HG02885 (cell line): ENCODE data around the gene CNPY1.
A peak's percentile ranks its signal among the peaks of the same experiment; 100 is the strongest.
"Not testable (repeated sequence)": the region's sequence is repeated elsewhere in the genome, so short reads cannot be mapped to it uniquely, and the experiment has no call there.

Experiments
- ATAC-seq: cut with Tn5 transposase; IDR thresholded peaks from one replicate; pipeline ENCODE4 v1.9.1; 2021; ENCODE audit warnings: mild to moderate bottlenecking; ENCODE audit not compliant: unreplicated experiment, poor library complexity

The CNPY1 gene

DNA sequence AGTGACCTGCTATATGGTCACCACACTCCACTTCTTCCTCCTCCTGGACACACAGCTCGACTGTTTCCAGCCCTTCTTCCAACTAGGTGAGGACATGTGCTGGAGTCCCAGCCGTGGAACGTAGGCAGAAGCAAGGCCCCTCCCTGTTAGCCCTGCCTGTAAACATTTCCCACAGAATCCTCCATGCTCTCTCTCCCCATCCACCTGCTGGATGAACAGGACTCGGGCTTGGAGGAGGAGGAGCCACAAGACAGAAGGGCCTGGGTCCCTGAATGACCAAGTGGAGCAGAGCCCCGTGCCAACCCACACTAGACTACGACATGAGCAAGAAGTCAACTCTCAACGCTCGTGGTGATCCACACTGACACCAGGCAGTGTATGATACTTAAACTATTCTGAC lies 9.9 kb downstream of the CNPY1 start:
- ATAC-seq: no peak

DNA sequence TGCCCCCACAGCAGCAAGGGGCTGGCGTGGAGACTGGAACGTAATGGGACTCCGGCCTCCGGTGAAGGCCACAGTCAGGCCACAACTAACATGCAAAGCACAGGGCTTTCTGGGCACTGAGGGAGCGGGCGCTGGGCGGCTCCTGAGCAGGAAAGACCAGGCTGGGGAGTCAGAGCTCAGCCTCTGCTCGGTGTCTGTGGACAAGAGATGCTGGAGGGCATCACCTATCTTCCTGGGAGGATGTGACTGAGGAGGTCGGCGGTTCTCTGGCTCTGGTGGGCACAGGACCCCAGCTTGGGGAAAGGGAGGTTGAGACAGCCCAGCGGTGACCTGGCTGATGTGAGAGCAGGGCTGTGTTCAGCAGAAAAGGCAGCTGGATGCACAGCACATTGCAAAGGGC lies 11.7 kb downstream of the CNPY1 start:
- no peak for ATAC-seq

DNA sequence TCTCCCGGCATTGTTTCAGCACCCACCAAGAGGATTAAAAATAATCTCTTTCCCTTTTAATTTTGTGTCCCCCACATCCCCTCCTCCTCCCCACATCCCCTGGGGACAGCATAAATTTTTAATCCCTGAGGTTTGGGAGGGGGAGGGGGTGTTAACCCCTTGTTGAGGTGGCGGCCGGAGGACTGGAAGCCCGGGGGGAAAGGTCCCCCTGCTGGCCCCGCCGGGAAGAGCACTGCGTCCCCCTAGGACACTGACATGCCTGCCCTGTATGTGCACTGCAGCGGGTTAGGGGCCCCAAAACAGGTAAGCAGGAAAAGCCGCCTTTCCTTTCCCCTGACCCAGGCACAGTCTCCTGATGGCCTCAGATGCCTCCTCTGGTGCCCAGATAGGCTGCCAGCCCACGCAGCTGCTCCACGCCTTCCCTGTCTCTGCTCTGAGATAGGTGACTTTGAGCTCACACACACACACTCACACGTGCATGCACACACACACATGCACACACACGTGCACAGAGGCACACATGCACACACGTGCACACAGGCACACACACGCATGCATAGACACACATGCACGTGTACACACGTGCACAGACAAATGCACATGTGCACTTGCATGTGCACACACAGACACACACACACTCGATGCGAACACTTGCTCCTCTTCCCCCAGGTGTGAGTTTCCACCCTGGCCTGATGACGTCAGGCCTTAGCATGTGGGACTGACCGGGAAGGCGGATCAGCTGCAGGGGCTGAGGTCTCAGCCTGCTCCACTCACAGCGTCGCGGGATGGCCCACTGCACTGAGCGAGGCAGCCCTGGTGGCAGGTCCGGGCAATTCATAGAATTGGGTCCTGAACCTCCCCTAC lies 12.3 kb downstream of the CNPY1 start:
- ATAC-seq: peak; percentile 53

DNA sequence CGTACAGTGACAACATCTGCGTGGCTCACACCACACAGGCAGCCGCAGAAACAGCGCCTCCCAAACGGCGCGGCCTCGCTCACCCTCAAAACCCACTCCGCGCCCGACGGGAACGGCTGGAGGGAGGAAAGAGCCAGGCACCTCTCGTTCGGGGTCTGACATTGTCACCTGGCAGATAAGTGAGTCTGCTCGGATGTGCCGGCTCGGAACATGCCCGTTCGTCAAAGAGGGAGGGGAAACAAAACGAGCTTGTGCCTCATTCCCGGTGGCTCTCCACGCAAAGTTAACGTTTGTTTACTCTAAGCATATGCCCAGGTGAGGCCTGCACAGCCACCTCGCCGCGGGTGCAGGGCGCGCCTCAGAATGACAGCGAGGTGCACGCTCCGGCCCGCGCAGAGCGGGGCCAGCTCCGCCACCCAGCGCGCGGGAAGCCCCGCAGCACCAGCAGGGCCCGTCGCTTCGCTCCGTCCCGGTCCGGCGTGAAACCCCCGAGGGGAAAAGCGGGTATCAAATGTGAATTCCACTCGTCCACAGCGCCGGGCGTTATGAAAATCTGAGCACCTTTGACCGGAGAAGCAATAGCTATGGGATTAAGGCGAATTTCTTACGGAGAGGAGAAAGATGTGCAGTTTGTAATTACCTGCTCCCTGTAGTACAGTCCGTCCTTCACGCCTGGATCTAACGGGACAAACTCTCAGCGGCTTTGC lies 13.1 kb downstream of the CNPY1 start:
- no peak for ATAC-seq

DNA sequence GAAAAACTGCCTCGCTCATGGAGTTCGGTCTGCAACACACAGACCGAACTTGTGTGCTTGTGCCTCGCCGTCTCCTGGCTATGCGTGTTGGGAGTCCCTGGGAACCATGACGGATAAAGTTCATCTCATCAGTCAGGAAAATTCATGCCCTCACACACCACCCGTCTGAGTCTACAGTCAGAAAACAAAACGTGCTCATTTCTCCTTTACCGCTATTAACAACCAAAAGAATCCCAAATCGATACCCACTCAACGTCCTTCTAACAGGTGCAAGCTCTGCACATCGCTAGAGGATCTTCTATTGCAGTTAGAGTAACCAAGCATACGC lies 13.6 kb downstream of the CNPY1 start:
- no peak for ATAC-seq

DNA sequence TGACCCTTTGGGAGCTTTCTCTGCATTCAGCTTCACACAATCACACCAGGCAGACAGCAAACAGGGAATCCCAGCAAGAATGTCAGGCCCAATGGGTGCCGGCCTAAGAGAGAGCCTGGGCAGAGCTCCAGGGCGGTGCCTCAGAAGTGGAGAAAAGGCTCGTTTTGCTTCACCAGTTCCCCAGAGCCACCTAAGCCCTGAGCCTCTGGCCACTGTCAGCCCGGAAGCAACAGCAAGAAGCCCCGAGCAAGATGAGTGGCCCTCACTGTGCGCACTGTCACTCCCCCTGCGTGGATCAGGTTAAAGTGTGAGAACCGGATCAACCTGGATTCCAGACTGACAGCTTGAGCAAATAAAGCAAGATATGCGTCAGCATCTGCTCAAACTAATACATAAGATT lies 14.7 kb downstream of the CNPY1 start:
- no peak for ATAC-seq

DNA sequence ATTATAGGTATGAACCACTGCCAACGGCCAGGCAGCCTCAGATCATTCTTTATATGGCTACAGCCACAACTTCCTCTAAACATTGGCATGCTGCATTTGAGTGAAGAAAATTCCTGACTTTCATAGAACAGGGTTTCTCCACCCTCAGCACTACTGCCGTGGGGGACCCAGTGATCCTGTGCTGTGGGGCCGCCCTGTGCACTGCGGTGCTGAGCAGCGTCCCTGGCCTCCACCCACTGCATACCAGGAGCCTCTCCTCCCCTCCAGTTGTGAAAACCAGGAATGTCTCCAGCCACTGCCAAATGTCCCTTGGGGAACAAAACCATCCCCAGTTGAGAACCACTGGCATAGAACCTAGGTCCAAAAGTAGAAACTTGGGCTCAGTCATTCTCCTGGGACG lies 15.8 kb downstream of the CNPY1 start:
- ATAC-seq: no peak

DNA sequence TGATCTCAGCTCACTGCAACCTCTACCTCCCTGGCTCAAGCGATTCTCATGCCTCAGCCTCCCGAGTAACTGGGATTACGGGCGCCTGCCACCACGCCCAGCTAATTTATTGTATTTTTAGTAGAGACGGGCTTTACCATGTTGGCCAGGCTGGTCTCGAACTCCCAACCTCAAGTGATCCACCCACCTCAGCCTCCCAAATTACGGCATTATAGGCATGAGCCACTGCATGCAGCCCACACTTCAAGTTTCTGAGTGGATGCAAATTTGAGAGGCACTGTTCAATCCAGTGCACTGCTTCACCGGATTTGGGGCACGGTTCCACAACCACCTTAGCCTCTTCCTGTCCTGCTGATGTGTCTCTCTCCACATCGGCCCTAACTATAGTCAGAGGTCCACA lies 16.5 kb downstream of the CNPY1 start:
- ATAC-seq: no peak

DNA sequence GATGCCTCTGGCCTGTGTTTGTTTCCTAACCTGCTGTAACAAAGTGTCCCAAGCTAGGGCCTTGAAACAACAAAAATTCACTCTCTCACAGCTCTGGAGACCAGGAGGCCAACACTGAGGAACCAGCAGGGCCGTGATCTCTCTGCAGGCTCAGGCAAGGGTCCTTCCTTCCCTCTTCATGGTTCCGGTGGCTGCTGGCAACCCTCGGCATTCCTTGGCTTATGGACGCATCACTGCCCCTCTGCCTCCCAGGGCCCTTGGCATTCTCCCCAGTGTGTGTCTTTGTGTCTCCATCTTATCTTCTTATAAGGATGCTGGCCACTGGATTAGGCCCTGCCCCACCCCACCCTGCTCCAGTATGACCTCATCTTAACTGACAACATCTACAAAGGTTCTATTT lies 17.0 kb downstream of the CNPY1 start:
- ATAC-seq: no peak

DNA sequence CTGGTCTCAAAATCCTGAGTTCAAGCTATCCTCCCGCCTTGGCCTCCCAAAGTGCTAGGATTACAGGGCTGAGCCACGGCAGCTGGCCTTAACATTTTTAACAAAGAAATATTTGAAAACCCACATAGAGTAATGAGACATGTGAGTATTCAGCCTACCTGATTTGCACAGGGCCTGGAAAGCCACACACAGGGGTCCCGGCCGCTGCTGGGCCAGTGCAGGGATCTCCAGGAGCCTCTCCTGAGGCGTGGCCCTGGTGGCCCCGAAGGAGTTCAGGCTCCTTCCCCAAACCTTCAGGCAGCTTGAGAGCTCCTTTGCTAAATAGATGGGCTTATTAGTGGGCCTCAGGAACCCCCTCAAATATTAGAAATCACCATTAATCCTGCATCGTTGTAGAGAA lies 18.7 kb downstream of the CNPY1 start:
- no peak for ATAC-seq

DNA sequence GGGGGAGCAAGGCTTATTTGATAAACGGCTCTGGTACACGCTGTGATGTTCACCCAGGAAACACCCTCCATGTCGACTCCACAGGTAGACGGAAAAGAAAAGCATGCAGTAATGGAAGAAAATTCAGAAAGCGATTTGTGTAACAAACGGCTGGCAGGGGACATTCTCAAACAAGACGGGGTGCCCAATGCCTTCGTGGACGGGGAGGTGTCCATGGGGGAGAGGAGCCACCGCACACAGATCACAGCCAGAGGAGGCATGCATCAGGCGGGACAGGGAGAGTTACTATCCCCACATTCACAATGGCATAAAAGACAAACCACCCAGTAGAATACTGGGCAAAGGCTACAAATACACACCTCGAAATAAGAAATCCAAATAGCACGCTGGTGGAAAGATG lies 20.1 kb downstream of the CNPY1 start:
- ATAC-seq: no peak

DNA sequence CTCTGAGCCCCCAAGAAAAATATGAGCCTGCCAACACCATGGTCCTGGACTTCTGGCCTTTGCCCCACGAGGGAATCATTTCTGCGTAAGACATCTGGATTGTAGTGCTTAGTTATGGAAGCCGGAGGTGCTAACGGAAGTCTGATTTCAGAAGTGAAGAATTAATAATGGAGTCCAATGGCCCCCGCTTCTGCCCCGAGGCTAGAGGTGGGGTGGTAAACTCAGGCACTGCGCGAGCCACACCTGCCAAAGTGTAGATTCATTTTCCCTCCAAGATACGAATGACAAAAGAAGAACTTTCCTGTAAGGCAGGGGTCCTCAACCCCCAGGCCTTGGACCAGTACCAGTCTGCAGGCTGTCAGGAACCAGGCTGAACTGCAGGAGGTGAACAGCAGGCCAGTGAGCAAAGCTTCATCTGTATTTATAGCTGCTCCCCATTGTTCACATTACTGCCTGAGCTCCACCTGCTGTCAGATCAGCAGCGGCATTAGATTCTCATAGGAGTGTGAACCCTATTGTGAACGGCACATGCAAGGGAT lies 22.3 kb downstream of the CNPY1 start:
- ATAC-seq: no peak

DNA sequence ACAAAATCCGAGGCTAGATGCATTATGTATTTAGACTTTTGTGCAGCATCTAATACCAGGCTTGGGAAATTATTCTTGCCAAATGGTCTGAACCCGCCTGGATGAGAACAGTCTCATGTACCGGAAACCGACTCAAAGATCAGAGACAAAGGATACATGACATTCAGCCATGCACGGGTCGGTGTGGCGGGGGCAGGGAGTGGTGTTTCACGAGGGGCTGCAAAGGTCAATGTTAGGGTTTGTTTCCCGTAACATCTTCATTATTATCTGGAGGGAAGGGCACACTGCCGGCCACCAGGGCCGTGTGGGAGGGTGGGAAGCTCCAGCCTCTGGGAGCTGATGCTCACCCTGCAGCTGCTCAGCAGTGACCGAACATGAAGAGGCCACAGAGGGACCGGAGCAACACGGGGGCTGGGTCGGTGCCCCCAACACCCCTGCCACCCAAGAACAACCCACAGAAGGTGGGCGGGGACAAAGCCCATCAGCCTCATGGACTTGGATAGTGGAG lies 23.1 kb downstream of the CNPY1 start:
- no peak for ATAC-seq

DNA sequence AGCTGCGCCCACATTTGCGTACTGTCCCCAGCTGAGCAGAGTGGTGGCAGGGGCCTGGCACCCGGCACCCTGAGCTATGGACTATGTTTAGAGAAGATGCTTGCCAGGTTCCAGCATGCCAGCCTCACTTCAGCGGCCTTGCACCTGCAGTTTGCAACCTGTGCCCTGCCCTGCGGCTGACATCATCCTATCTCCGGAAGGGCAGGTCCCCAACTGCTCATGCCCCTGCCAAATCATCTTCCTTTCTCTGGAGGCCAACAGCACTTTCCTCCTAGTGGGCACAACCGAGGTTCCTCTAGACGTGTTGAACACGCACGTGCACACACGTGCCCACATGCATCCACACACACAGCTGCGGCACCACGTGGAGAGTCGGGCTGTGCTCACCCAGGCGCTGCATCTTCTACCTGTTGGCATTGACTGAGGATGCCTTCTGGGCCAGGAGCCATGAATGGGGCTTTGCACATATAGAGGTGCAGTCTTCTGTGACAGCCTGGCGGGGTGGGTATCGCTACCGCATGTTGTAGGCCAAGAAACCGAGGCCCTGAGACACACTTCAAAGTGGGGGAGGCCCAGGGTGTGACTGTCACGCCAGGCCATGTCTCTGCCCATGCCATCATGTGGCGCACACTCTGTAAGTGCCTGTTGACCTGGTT lies 24.5 kb downstream of the CNPY1 start:
- no peak for ATAC-seq

DNA sequence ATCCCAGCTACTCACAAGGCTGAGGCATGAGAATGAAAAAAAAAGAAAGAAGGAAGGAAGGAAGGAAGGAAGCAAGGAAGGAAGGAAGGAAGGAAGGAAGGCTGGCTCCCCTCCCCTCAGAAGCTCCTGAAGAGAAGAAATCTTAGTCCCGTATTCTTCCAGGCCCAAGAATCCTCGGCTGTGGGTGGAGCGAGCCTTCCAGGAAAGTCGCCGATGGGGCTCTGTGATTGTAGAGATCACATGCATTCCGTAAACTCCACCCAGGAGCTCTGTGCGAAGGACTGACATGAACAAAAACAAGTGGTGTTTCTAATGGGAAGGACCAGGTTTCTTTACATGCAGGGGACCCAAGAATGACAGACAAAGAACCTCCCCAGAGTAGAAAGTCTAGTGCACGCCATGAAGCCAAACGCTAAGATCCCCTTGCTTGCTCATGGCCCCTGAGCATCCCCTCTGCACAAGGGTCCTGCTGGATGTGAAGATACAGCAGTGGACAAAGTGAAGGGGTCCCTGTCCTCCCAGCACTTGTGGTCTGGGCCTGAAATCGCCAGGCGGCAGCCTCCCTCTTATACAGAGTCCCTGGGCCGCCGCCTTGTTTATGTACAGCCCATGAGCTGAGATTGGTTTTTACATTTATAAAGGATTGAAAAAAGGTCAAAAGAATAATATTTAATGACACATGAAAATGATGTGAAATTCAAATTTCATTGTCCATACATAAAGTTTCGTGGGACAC lies 25.2 kb downstream of the CNPY1 start:
- no peak for ATAC-seq

DNA sequence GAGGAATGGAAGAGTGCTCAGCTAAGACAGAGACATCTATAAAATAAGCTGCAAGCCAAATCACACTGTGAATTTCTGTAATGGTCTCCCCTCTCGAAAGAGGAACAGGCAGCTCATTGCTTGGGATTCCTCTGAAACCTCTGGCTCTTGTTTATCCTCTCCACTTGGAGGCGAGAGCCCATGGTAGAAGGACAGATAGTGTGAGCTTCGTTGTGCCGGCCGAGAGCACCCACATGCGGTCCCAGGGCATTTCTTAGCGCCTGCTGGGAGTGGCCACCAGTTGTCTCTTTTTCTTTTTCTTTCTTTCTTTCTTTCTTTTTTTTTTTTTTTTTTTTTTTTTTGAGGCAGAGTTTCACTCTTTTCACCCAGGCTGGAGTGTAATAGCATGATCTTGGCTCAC lies 26.2 kb downstream of the CNPY1 start:
- ATAC-seq: no peak

DNA sequence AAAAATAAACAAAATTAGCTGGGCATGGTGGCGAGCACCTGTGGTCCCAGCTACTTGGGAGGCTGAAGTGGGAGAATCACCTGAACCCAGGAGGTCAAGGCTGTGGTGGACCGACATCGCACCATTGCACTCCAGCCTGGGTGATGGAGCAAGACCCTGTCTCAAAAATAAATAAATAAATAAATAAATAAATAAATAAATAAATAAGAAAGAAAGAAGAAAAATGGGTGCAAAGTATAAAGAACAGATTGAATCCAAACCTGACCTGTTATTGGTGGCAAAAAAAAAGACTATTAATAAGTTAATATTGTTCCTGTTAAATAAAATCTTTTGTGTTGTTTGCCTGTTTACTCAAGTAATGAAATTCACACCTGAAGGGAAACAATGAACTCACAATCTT lies 27.0 kb downstream of the CNPY1 start:
- not testable (repeated sequence) for ATAC-seq

DNA sequence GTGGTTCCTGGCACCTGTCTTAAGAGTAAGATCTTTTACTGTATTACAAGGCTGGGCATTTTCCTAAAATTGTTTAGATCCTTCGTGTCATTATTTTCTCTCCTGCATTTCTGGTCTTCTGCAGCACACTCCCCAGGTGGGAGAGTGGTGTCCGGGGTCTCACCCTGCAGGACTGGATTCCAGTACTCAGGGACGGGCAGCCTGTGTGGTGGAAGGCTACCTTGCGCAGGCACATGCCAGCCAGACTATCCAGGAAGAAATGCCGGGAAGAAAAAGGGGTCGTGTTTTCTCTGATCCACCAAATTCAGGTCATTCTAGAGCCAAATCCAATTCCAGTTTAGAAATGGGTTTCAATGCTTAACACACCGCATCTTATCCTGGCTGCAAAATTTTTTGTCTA lies 27.7 kb downstream of the CNPY1 start:
- no peak for ATAC-seq

DNA sequence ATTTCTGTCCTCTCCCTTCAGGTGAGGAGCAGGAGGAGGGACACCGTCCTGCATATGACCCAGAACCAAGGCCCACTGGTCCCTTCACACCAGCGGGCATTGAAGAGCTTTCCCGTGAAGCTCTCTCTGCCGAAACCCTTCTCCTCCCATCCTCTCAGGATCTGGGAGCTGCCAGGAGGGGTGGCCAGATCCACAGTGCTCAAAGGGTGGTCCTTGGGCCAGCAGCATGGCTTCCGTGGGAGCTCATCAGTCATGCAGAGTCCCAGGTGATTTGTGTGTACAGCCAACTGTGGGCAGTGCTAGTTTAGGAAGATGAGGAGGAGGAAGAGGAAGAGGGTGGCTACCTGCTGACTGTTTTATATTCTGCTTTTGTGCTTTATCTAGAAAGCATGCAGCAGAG lies 28.4 kb downstream of the CNPY1 start:
- no peak for ATAC-seq

DNA sequence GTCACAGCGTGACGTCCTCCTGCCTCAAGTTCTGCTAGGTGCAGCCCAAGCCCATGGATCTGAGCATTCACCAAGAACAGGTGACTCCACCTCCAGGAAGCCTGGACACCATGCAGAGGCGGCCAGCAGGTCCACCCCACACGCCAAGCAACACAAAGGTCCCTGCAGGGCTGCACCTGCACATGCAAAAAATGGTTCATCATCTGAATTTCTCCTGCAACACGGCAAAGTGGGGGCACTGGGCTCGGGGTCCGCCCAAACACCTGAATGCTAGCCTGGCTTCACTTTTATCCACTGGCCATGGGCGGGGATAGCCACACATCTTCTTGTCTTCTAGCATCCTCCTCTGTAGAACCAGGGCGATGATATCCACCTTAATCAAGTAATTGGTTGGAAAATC lies 28.9 kb downstream of the CNPY1 start:
- no peak for ATAC-seq
